ENCODE data around the gene BNC2.

The BNC2 gene

GRCh38 chr9:16728137-16728508 lies 142.3 kb downstream of the BNC2 start:
- no peaks in the 10 kb centered on the region for H3K9me3 Mint-ChIP-seq (ENCODE audit: low read depth)
- no peaks in the 10 kb centered on the region for H3K36me3 Mint-ChIP-seq
- H3K27ac Mint-ChIP-seq = no peak overlapping the region
- H3K4me3 Mint-ChIP-seq = no peak overlapping the region
- peaks cover 11% of the 10 kb centered on the region for H3K4me1 Mint-ChIP-seq (ENCODE audit: low read depth)
- H3K27me3 Mint-ChIP-seq = peaks cover 30% of the 10 kb centered on the region

- Mint-ChIP-seq H3K9me3 (ENCODE audit: low read depth) (no peaks in the 10 kb centered on the region), H3K27me3 (peaks cover 30% of the 10 kb centered on the region), H3K4me3 (peak overlapping the region; percentile 25), H3K4me1 (ENCODE audit: low read depth) (peaks cover 11% of the 10 kb centered on the region), H3K36me3 (no peaks in the 10 kb centered on the region), H3K27ac (no peak overlapping the region)
Measured at GRCh38 chr9:16727452-16728136, 142.9 kb downstream of the BNC2 start.

GRCh38 chr9:16726718-16727451 lies 143.6 kb downstream of the BNC2 start:
- Mint-ChIP-seq H3K27me3 (peaks cover 30% of the 10 kb centered on the region), H3K9me3 (ENCODE audit: low read depth) (no peaks in the 10 kb centered on the region), H3K4me1 (ENCODE audit: low read depth) (peaks cover 11% of the 10 kb centered on the region), H3K36me3 (no peaks in the 10 kb centered on the region), H3K27ac (no peak overlapping the region), H3K4me3 (peak overlapping the region; percentile 62)

- Mint-ChIP-seq H3K4me1 (ENCODE audit: low read depth) (peaks cover 11% of the 10 kb centered on the region), H3K27me3 (peaks cover 30% of the 10 kb centered on the region), H3K9me3 (ENCODE audit: low read depth) (no peaks in the 10 kb centered on the region), H3K27ac (no peak overlapping the region), H3K4me3 (no peak overlapping the region), H3K36me3 (no peaks in the 10 kb centered on the region)
Measured at GRCh38 chr9:16726029-16726428, 144.4 kb downstream of the BNC2 start.

DNA sequence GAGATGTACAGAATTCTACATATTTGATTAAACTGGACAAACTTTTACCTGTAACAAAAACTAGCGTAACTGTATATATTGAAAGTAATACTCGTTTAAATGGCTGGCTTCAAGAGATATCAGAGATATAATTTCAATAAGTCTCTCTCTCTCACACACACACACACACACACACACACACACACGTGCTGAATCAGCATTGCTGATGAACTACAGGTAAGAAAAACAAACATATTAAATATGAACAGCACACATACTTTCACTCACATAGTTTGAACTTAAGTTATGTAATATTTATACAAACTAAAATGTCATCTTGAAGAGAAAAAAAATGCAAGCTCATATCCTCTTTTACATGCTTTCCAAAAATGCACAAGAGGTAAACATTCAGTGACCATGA lies 145.4 kb downstream of the BNC2 start:
- no peaks in the 10 kb centered on the region for H3K9me3 Mint-ChIP-seq (ENCODE audit: low read depth)
- peaks cover 29% of the 10 kb centered on the region for H3K27me3 Mint-ChIP-seq
- H3K36me3 Mint-ChIP-seq = no peaks in the 10 kb centered on the region
- no peak overlapping the region for H3K27ac Mint-ChIP-seq
- H3K4me3 Mint-ChIP-seq = no peak overlapping the region
- peaks cover 11% of the 10 kb centered on the region for H3K4me1 Mint-ChIP-seq (ENCODE audit: low read depth)

GRCh38 chr9:16721972-16722371 lies 148.5 kb downstream of the BNC2 start:
- H3K27ac Mint-ChIP-seq = no peak overlapping the region
- H3K27me3 Mint-ChIP-seq = peaks cover 17% of the 10 kb centered on the region
- no peak overlapping the region for H3K4me3 Mint-ChIP-seq
- no peaks in the 10 kb centered on the region for H3K36me3 Mint-ChIP-seq
- no peaks in the 10 kb centered on the region for H3K9me3 Mint-ChIP-seq (ENCODE audit: low read depth)
- peaks cover 5% of the 10 kb centered on the region for H3K4me1 Mint-ChIP-seq (ENCODE audit: low read depth)

- Mint-ChIP-seq H3K36me3 (no peaks in the 10 kb centered on the region), H3K4me3 (no peak overlapping the region), H3K4me1 (ENCODE audit: low read depth) (no peaks in the 10 kb centered on the region), H3K9me3 (ENCODE audit: low read depth) (no peaks in the 10 kb centered on the region), H3K27ac (no peak overlapping the region), H3K27me3 (peaks cover 6% of the 10 kb centered on the region)
Measured at GRCh38 chr9:16720386-16720785, 150.1 kb downstream of the BNC2 start.

DNA sequence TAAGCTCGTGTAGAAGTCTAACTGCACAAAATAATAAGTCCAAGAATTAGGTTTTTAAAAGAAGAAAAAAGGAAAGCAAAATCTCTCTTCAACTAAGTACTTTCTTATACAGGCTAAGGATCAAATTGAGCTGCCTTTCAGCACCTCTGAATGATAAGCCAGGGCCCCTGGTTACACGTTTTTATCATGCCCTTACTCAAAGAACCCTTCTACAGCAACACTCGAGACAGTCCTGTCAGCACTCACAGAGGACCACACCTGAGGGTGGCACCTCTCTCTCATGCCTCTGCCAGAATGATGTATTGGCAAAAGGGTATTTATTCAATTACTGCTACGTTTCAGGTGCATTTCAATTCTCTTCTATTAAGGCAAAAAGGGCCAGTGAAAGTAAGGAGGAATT lies 150.5 kb downstream of the BNC2 start:
- Mint-ChIP-seq H3K4me1 (ENCODE audit: low read depth) (no peaks in the 10 kb centered on the region), H3K27me3 (peaks cover 6% of the 10 kb centered on the region), H3K9me3 (ENCODE audit: low read depth) (no peaks in the 10 kb centered on the region), H3K36me3 (no peaks in the 10 kb centered on the region), H3K27ac (no peak overlapping the region), H3K4me3 (no peak overlapping the region)

- no peak overlapping the region for H3K27ac Mint-ChIP-seq
- H3K9me3 Mint-ChIP-seq (ENCODE audit: low read depth) = no peaks in the 10 kb centered on the region
- H3K27me3 Mint-ChIP-seq = peaks cover 6% of the 10 kb centered on the region
- no peaks in the 10 kb centered on the region for H3K4me1 Mint-ChIP-seq (ENCODE audit: low read depth)
- H3K4me3 Mint-ChIP-seq = no peak overlapping the region
- no peaks in the 10 kb centered on the region for H3K36me3 Mint-ChIP-seq
Measured at GRCh38 chr9:16718952-16719351, 151.5 kb downstream of the BNC2 start.

- Mint-ChIP-seq H3K4me1 (ENCODE audit: low read depth) (no peaks in the 10 kb centered on the region), H3K4me3 (no peak overlapping the region), H3K27me3 (peaks cover 3% of the 10 kb centered on the region), H3K36me3 (no peaks in the 10 kb centered on the region), H3K9me3 (ENCODE audit: low read depth) (no peaks in the 10 kb centered on the region), H3K27ac (no peak overlapping the region)
Measured at GRCh38 chr9:16718296-16718695, 152.2 kb downstream of the BNC2 start.

DNA sequence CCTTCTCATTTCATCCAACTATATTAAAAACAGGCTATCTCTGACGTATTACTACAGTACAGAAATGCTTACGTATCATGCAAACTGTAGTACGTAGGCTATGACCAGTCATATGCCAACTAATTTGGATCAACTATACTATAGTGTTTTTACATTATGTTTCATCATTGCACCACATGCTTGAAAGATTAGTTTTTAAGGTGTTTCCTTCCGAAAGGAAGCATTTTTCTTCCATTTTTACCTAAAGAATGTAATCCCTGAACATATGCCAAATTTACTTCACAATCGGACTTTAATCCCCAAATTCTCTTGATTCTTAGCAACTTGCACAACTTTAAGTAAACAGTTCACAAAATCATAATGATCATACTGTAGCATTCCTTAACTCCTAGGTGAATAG lies 153.9 kb downstream of the BNC2 start:
- Mint-ChIP-seq H3K4me1 (ENCODE audit: low read depth) (no peaks in the 10 kb centered on the region), H3K27me3 (peaks cover 3% of the 10 kb centered on the region), H3K4me3 (no peak overlapping the region), H3K36me3 (no peaks in the 10 kb centered on the region), H3K27ac (no peak overlapping the region), H3K9me3 (ENCODE audit: low read depth) (no peaks in the 10 kb centered on the region)

DNA sequence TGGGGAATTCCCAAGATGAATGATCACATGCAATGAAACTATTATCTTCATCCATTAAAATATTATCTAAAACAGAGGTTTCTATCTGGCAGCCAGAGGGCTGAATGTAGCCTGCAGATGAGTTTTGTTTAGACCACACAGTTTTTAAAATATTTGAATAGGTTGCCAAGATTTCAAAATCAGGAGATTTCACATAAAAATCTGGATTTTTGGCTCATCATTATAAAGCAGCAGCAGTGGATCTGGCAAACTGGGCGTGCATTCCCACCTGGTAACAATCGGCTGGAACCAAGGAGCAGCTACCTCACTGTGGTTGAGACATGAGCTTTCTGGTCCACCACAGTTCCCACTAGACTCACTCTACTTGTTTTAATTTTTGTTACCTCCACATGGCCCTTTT lies 155.1 kb downstream of the BNC2 start:
- Mint-ChIP-seq H3K4me3 (no peak overlapping the region), H3K4me1 (ENCODE audit: low read depth) (no peaks in the 10 kb centered on the region), H3K36me3 (no peaks in the 10 kb centered on the region), H3K27me3 (peaks cover 3% of the 10 kb centered on the region), H3K9me3 (ENCODE audit: low read depth) (no peaks in the 10 kb centered on the region), H3K27ac (no peak overlapping the region)

DNA sequence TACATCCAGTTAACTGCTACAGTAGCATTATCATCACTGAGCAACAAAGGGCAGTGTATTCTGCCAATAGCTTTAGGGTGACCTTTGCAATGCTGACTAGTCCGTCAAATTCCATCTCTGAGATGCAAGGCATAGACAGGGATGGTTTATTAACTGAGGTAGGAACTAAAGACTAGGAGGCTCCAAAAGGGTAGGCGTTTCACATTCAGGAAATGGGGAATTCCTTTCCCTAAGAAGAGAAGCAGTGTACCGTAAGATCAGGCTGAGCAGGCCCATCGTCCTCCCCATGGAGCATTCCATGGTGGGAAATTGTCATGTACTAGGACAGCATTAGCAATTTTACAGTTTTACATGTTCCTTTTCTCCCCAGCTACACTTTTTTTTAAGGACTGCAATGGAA lies 157.7 kb downstream of the BNC2 start:
- no peaks in the 10 kb centered on the region for H3K36me3 Mint-ChIP-seq
- no peak overlapping the region for H3K27ac Mint-ChIP-seq
- no peak overlapping the region for H3K4me3 Mint-ChIP-seq
- peaks cover 6% of the 10 kb centered on the region for H3K9me3 Mint-ChIP-seq (ENCODE audit: low read depth)
- H3K27me3 Mint-ChIP-seq = peaks cover 10% of the 10 kb centered on the region
- H3K4me1 Mint-ChIP-seq (ENCODE audit: low read depth) = no peaks in the 10 kb centered on the region

DNA sequence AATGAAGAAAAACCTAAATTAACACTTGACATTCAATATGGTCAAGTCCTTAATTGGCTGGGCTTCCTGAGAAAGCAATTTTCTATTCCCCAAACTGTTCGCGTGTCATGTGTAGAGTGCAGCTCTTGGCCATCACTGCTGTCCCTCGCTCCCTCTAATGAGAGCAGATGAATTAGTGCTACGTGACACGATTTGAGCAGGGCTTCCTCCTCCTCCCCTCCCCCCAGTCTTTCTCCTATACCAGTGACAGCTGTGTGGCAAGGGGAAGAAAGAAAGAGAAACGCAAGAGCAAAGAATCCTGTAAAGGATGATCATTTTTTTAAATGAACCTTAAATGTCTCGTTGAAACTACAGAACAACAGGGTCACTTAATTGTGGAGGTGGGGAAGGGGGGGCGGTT lies 159.6 kb downstream of the BNC2 start:
- no peak overlapping the region for H3K4me3 Mint-ChIP-seq
- H3K36me3 Mint-ChIP-seq = no peaks in the 10 kb centered on the region
- peaks cover 10% of the 10 kb centered on the region for H3K27me3 Mint-ChIP-seq
- no peak overlapping the region for H3K27ac Mint-ChIP-seq
- H3K4me1 Mint-ChIP-seq (ENCODE audit: low read depth) = no peaks in the 10 kb centered on the region
- peaks cover 6% of the 10 kb centered on the region for H3K9me3 Mint-ChIP-seq (ENCODE audit: low read depth)

GRCh38 chr9:16709924-16710323 lies 160.5 kb downstream of the BNC2 start:
- Mint-ChIP-seq H3K27me3 (peaks cover 10% of the 10 kb centered on the region), H3K4me1 (ENCODE audit: low read depth) (no peaks in the 10 kb centered on the region), H3K4me3 (no peak overlapping the region), H3K27ac (no peak overlapping the region), H3K36me3 (no peaks in the 10 kb centered on the region), H3K9me3 (ENCODE audit: low read depth) (peaks cover 6% of the 10 kb centered on the region)
